ENCODE measurements around the gene MICAL2. TPM values are rescaled to one million over a fixed set of nuclear protein-coding genes. Genes with fewer than 3 reads are reported as not detected.

MICAL2 gene
- total and polyA plus RNA-seq, 2 donors (not counting 1 experiment from before 2014, with no cell fraction given) = 0.32 to 0.40 TPM

DNA sequence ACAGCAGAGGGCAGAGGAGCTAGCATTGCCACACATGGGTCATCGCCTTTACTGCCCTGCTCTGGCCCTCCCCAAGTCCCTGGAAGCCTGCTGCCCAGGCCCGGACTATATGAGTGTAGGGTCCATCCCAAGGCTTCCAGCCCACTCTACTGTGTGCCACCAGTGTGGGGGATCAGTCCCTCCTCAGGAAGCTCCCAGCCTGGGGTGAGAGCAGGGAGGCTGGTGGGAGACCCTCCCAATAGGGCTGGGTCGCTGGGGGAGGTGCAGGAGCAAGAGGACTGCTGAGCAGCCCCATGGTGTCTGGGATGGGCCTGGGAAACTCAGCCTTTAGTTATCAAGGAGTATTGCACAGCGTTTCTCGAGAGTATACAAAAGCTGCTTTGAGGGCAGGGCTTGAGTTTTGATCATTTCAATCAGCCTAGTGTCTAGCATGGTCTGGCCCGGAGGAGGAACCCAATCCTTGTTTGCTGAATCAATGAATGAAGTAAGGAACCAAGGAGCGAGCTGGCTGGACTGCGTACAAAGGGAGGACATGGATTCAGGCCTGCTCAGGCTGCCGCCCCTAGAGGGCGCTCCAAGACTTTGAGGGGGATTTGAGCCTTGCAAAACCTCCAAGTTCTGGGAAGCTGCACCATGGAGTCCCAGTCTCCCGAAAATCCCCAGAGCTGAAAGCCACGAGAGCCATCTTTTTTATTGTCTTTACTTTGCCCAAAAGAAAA, 178.0 kb downstream of the MICAL2 start:
- 51% methylated on average over 11 of the region's 12 CpGs for WGBS (ENCODE audit: insufficient coverage)
- intact Hi-C loops (cut with micrococcal nuclease) = no loop called here
- Histone ChIP-seq H3K4me1 (ENCODE audit: control insufficient read depth in 2 of 2, insufficient read depth in 2 of 2, low read length in 2 of 2) (peaks cover 5 to 10% of the 10 kb centered on the region in 2 donors), H3K4me2 (replicated peaks; ENCODE audit: low read depth, low read length, poor library complexity, severe bottlenecking) (no peak overlapping the region), H3K9ac (ENCODE audit: low read length) (no peak overlapping the region), H4K20me1 (ENCODE audit: control insufficient read depth, insufficient read depth, low read length, poor library complexity, severe bottlenecking) (no peaks in the 10 kb centered on the region), H3K9me3 (ENCODE audit: control extremely low read depth in 1 of 3, control insufficient read depth in 2 of 3, insufficient read depth in 1 of 3, low read length in 2 of 3) (peaks cover 0 to 9% (median 0%) of the 10 kb centered on the region in 3 donors), H3K79me2 (ENCODE audit: control insufficient read depth, insufficient read depth, low read length) (no peaks in the 10 kb centered on the region), H2AFZ (ENCODE audit: insufficient read depth, low read depth, low read length, poor library complexity, severe bottlenecking) (no peak overlapping the region), H3K4me3 (ENCODE audit: control extremely low read depth in 1 of 5, extremely low read depth in 1 of 5, insufficient read depth in 1 of 5, low read depth in 2 of 5, low read length in 4 of 5) (no peak overlapping the region), H3K27ac (ENCODE audit: low read length in 2 of 2) (no peak overlapping the region), H3K27me3 (replicated peaks in 1 of 4; ENCODE audit: control extremely low read depth in 1 of 4, control insufficient read depth in 3 of 4, insufficient read depth in 4 of 4, low read length in 3 of 4) (peaks cover 0 to 3% (median 0%) of the 10 kb centered on the region in 4 experiments), H3K36me3 (replicated peaks in 1 of 2; ENCODE audit: control extremely low read depth in 1 of 2, control insufficient read depth in 1 of 2, extremely low read depth in 1 of 2, insufficient read depth in 2 of 2, low read length in 1 of 2) (no peaks in the 10 kb centered on the region)
- no peak for ATAC-seq (ENCODE audit: low read depth)
- TF ChIP-seq, protein P1, sequence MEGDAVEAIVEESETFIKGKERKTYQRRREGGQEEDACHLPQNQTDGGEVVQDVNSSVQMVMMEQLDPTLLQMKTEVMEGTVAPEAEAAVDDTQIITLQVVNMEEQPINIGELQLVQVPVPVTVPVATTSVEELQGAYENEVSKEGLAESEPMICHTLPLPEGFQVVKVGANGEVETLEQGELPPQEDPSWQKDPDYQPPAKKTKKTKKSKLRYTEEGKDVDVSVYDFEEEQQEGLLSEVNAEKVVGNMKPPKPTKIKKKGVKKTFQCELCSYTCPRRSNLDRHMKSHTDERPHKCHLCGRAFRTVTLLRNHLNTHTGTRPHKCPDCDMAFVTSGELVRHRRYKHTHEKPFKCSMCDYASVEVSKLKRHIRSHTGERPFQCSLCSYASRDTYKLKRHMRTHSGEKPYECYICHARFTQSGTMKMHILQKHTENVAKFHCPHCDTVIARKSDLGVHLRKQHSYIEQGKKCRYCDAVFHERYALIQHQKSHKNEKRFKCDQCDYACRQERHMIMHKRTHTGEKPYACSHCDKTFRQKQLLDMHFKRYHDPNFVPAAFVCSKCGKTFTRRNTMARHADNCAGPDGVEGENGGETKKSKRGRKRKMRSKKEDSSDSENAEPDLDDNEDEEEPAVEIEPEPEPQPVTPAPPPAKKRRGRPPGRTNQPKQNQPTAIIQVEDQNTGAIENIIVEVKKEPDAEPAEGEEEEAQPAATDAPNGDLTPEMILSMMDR (IDR thresholded peaks at IDR 0.05) = peak; percentile 42
- TF ChIP-seq EZH2 (IDR thresholded peaks at IDR 0.05; ENCODE audit: borderline replicate concordance, insufficient read depth, low read depth, low read length, poor library complexity, severe bottlenecking) = no peak
- H3K27ac Mint-ChIP-seq = no peak overlapping the region
- H3K4me1 Mint-ChIP-seq = peaks cover 11% of the 10 kb centered on the region
- no peaks in the 10 kb centered on the region for H3K9me3 Mint-ChIP-seq (ENCODE audit: insufficient read depth)
- CTCF ChIA-PET = interaction anchor here (1.0 to 1.4 kb wide), 3 partner anchors 8 to 244 kb away, joined by 3 to 5 read pairs (median 3); no protein-coding TSS in a partner anchor
- H3K4me3 Mint-ChIP-seq = no peak overlapping the region
- H3K27me3 Mint-ChIP-seq = peaks cover 9% of the 10 kb centered on the region
- no peak for DNase-seq
- POLR2A ChIA-PET = no interaction called here

All from B cell (primary cell).